HG03432 (cell line): ENCODE data around the gene CNTN4.

Source experiments
- ATAC-seq: cut with Tn5 transposase; IDR thresholded peaks from one replicate; pipeline ENCODE4 v1.9.1; 2021; ENCODE audit warnings: mild to moderate bottlenecking, moderate library complexity; ENCODE audit not compliant: unreplicated experiment

The CNTN4 gene

DNA sequence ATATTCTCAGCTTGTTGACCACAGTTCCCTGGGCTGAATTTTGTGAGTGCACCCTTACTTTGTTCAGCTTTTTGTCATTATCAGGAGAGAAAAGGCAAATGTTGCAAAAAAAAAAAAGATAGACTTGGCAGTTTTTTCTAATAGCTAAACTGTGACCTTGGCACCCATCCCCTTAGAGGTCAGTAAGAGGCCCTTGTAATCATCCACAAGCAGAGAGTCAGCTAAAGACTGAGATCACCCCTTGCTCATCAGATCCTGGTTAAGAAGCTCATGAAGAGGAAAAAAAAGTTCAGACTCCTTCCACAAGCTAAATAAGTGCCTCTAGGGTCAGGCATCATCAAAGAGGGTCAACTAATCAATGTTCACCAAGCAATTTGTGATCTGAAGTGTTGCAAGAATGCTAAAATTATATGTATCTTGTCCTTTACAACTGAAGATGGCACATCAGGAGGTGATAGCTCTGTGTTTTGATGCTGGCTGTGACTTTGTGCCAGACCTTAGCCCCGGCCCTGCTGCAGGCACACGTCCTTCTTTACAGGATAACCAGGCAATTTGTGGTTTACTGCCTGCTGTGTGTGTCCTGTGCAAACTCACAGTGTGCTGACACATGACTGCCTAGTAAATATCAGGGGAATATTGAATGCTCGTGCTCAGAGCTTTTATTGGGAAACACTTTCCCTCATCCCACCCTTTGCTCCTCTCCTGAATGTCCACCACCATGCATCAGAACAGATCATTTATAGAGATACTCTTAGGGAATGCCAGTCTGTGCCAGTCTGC lies 748.6 kb downstream of the CNTN4 start:
- no peak for ATAC-seq

DNA sequence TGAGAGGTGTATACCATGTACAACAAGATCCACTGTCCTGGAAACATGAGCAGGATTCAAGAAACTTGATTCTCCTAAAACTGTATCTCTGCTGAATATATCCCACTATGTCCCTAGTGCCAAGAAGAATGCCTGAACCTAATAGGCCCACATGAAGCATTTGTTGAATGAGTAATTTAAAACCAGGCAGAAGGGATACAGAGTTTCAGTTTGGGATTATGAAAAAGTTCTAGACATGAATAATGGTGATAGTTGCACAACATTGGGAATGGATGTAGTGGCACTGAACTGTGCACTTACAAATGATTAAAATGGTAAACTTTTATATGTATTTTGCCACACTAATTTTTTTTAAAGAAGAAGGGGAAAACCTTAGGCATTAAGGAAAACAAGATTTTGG lies 750.4 kb downstream of the CNTN4 start:
- no peak for ATAC-seq

DNA sequence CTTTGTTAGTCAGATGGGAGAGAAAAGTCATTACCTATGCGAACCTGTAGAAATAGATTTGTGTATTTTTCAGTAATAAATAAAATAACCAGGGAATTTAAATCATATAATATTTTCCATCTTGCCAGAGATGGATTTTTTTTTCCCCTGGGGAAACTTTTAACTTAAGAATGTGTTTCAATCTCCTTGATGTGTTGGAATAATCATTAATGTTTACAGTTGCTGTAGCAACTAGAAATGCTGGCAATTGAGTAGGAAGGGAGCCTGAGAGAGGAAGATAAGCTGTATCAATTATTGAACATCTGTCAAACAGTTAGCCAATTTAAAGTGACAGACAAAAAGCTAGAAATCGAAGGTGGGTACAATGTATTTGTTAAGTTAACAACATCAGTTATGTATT lies 752.0 kb downstream of the CNTN4 start:
- no peak for ATAC-seq

DNA sequence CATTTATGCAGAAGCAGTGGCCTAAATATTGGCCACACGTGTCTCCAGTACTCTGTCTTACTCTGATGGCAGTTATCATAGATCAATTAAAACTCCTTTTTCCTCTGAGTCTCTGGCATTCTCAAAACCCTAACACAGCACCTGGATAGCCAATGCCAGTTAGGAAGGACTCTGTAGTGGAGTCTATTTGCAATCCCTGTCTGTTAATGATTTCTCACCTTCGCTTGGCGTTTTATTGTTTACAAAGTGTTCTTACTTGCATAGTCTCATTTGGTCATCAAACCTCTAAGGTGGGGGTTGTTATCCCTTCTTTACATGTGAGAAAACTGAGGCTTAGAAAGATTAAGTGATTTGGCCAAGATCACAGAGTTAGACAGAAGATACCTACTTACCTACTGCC lies 752.7 kb downstream of the CNTN4 start:
- ATAC-seq = no peak

DNA sequence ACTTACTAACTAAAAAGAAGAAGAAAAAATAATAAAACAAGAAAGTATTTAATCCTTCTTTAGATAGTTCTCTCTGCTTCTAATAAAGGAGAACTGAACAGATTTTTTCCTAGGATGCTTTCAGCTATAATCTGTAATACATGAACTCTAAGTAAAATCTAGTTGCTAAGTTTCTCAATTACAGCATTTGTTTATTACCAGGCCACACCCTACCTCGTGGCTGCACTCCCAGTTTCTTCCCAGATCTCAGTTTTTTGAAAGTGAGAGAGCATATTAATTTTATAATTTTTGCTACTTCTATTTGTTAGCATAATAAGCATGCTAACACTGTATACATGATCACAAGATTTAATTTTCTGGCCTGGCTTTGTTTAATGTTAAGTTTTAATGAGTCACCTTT lies 753.2 kb downstream of the CNTN4 start:
- no peak for ATAC-seq

DNA sequence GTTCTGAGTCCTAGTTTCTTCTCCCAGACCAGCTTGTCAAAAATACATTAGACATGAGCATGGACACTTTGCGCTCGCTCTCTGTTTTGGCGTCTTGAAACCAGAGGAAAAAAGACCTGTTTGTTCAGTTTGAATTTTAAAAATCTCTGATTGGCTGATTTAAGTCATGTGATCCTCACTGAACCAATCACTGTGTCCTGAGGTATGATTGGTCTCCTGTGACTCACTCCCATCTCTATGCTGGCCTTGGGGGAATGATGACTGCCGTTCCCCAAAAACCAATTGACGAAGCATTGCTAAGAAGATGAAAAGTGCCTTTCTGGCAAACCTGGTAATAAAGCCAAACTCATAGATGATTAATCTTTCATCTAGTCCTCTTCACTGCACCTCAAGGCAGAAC lies 755.0 kb downstream of the CNTN4 start:
- ATAC-seq = no peak

DNA sequence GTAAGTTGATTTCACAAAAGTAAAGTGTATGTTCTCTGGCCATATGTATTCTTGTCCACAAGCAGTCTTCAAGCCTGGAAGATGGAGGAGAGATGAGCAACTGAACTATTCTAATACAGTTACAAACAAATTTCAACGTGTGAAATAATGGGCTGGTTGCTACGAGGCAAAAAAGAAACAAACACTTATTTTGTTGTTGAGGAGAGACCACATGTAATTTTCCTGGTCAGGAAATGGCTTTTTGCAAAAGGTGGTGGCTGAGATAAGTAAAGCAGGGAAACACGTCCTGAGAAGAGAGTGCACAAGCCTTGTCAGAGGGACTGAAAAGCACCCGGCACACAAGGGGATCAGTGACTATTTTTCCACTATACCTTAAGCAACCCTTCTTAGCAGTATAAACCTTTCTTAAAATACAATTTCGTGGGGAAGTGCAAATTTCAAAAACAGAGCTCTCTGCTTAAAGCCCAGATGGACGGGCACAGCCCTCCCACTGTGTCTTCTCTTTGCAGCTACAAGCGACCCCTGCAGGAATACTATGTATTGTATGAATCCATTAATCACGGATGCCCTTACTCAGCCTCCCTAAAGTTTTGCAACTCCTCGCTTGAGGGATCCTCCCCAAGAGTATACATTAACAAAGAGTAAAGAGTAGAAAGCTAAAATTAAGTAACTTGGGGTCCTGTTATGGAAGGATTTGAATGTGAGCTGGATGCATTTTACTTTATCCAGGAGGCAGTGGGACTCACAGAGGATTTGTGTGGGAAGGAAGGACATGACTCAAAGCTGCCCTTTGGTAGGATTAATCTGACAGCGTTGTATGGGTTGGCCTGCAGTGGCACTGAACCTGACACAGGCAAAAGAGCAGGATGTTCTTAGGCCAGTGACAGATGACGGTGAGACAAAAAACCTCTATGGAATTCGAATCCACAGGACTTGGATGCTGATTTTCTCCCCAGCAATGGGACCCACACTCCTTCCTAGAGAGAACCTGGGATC lies 757.8 kb downstream of the CNTN4 start:
- ATAC-seq = no peak

DNA sequence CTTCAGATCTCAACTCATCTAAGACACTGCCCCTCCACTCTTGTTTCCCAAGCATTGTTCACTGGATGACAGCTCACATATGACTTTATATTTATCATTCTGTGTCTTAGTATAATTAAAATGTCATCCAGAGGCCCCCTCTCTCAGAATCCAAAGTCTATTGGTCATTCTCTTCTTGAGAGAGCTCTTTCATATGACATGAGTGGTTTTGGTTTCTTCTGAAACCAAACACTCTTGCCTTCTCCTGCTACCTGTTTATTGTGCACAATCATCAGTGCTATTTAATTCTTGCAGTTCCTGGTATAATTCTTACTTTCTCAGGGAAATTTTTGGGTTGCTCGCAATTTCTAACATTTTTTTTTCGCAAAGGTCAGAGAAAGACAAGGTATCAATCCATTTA lies 762.0 kb downstream of the CNTN4 start:
- ATAC-seq = no peak

DNA sequence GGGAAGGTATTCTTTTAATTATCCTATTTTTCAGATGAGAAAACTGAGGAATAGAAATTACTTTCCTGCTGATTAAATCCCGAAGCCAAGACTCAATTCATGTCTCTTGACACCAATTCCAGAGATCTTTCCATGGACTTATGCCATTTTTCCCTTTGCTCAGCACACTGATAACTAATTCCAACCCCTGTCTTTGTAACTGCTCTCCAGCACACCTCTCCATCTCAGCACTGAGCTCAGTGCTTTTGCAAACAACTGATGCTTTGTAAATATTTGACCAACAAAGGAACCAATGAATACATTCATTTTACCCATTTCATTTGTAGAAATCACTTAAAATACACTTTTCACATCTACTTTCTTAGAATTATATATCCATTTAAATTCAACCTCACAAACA lies 762.5 kb downstream of the CNTN4 start:
- no peak for ATAC-seq

DNA sequence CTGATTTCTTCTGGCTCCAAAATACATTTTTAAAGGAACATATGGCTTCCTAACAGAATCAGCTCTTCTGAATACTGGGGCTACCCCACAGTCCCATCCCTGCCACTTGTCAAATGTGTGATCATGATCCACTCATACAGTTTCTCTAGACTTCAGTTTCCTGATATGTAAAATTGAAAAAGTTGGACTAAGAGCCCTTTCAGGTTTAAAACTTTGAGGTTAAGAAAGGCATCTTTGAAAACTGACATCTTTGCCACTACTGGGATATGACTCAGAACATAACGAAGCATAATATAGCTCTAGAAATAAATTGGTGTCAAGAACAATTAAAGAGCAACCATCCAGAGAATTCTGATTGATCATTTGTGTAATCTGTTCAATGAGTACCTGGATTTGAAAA lies 763.3 kb downstream of the CNTN4 start:
- no peak for ATAC-seq

DNA sequence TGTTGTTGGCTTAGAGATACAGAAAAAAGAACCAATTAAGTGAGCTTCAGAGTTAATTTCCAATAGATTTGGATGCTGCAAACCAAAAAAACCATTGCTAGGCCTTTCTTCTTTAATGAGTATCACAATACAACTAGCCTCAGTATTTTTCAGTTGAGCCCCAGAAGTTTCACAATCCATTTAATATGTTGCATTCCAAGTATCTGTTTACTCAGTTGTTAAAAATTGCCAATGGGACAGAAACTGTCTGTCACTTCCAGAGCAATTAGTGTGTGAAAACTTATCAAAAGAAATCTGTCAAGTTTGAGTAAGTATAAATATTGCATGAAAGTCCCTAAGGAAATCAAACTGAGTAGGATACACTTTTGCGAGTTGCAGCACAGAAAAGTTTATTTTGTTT lies 763.7 kb downstream of the CNTN4 start:
- no peak for ATAC-seq

DNA sequence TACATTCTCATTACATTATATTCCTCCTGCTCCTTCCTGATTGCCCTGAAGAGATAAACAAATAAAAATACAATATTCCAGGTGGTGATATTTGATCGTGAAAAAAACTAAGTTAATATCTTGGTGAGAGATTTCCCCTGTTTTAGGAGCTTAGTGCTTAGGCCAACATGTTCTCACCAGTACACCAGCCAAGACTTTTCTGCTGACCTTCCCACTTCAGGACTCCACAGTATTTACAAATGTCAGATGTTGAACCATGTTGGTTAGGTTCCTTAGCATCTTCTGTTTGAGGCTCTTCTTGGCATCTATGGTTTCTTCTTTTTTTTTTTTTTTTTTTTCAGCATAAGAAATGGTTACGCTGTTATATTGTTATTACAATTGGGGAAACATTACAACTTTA lies 764.5 kb downstream of the CNTN4 start:
- no peak for ATAC-seq

DNA sequence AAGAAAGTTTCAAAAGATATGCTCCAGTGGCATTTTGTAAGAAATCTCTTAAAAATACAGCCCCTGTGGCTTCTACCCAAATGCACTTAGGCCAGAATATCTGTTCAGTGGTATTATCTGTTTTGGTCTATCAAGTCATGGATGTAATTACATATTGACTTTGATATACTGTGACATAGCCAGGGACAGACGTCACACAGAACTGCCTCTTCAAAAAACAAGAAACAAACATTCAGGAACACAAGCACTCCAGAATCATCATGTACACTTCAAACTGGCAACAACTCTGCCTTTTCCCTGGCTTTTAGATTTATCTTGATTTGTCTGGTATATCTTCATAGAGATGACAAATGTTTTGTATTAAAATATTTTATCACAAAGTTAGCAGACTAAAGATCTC lies 771.2 kb downstream of the CNTN4 start:
- no peak for ATAC-seq

DNA sequence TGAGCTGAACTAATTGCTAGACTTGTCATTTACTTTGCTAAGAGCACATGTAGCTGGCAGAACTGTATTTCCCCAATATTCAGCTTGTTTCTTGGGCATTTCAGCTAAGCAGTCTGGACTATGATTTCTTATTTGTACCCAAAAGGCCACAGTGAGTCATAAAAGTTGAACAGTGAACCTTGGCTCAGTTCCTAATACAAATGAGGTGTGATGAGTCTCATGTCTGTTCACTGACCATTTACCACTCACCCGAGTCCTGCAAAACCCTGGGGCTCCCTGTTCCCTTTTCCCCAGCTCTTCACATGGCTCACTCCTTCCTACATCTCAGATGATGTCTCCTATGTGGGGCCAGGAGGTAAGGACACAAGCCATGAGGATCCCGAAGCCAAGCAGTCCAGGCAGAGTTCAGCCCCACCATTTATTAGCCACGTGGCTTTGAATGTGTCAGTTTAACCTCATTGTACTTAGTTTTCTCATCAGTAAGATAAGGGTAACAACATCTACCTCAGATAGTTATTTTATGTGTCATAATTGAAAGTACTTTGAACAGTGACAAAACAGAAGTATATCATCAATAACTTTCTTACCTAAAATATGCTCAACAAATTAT lies 772.2 kb downstream of the CNTN4 start:
- ATAC-seq = no peak

DNA sequence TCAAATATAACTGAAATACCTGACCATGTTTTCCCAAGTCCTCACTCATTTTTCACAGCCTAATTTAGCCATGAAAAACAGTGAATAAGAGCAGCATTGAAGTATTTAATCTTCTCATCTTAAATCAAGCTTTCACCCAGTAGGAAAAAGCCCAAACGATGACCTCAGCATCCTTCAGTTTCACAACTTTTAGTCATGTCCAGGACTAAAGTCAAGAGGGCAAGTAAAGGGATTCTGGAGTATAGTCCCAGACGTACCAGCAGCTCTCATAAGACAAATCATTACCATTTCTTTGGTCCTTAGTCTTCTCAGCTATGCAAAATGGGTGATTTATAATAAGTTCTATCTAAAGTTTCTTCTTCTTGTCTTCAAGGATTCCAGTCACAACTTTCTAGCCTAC lies 774.2 kb downstream of the CNTN4 start:
- ATAC-seq = no peak

DNA sequence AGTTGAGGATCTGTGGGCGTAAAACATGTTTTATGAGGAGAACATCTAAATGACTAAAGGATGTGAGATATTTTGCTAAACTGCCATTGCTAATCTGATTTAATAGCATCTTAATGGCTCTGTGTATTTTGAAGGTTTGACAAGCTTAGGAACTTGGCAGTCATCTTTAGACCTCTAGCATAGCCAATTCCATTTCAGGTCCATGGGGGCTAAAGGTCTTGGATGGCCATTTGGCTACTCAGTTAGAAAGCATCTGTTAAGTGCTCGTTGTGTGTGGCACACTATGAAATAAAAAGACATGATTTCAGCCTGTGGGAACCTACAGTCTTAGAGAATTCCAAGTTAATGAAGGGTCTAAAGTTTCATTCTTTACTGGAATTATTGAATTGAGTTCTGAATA lies 775.3 kb downstream of the CNTN4 start:
- no peak for ATAC-seq

DNA sequence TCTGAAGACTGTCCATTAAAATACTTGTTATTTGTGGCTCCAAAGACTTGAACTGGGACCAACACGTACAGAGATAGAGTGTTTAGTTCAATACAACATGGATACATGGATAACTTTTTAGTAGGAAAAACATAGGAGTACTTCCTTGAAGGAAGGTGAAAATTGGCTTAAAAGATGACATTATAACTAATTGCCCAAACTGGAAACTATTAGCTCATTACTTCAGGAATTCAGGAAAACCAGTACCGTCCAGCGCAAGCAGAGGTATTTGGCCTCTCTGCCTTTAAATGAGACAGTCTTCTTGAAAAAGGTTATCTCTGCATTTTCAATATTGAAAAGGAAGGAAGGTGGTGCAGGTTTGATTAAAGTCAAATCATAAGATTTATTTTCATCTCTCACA lies 777.0 kb downstream of the CNTN4 start:
- no peak for ATAC-seq

DNA sequence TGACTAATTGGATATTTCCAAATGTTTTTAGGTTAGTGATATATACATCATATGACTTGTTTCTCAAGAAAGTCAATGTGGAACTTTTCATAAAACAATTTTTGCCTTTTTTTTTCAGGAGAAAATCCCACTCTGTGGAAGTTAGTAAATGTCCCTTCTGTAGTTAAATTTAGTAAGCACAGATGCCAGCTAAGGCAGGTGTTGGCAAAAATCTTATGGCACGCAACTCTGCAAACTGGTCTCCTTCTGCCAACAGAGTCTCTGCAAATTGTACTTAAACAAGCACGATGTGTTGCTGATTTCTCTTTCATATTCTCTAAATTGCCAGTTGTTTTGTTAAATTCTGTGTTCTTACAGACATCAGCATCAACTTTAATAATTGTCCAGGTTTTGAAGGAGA lies 777.7 kb downstream of the CNTN4 start:
- ATAC-seq = no peak

DNA sequence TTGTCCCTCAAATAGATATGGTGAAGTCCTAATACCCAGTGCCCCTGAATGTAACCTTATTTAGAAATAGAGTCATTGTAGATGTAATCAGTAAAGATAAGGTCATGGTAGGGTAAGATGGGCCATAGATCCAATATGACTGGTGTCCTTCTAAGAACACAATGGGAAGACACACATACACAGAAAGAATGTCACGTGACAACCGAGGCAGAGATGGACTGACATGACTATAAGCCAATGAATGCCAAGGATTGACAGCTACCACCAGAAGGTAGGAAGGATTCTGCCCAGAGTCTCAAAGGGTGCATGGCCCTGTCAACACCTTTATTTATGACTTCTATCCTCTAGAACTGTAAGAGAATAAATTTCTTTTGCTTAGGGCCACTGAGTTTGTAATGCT lies 780.4 kb downstream of the CNTN4 start:
- no peak for ATAC-seq

DNA sequence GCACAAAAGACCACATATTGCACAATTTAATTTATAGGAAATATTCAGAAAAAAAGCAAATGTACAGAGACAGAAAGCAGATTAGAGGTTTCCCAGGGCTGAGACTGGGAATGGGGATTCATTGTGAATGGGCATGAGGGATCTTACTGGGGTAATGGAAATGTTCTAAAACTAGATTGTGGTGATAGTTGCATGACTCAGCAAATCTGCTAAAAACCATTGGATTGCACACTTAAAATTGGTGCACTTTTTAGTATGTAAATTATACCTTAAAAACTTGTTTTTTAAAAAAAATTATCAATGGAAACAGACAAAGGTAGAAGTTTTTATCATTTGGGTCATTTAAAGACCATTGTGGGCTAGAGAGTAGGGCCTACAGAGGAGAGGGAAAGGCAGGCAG lies 780.9 kb downstream of the CNTN4 start:
- ATAC-seq = no peak

DNA sequence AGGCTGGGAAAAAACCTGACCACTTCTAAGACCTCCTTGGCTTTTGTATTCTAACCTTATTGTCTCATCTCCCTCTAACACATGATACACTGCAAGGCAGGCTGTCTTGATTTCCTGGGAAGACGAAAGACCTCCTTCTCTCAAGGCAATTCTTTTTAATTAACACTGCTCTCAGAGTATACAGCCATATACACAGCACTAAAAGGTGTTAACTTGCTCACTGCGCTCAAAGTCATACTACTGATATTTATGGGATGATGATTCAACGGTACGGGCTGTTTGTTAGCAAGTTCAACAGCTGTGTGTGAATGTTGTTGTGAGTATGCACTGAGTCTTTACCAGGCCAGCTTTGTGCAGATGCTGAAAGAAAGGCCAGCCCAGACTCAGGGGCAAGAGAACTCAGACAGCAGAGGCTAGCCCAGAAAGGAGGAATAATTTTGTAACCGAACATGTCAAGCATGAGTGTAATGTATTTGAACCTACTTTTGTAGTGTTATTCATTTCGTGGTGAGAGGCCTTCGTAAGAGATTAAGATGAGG lies 781.6 kb downstream of the CNTN4 start:
- no peak for ATAC-seq
